Measurements from ENCODE around the gene PRKCH. TPM values are rescaled to one million over a fixed set of nuclear protein-coding genes. Genes with fewer than 3 reads are reported as not detected.
A peak's percentile ranks its signal among the peaks of the same experiment; 100 is the strongest.

Gene PRKCH
- polyA plus RNA-seq, 3 donors: 3.6 to 6.2 (median 5.4) TPM

- H3K36me3 ChIP-seq (replicated peaks in 1 of 2; ENCODE audit: control insufficient read depth in 1 of 2, insufficient read depth in 2 of 2, low read length in 2 of 2): no peaks in the 10 kb centered on the region
- TF ChIP-seq CTCF (IDR thresholded peaks at IDR 0.05): no peak
- peaks cover 0 to 6% (median 2%) of the 10 kb centered on the region in 7 donors for H3K9me3 Mint-ChIP-seq
- H3K27me3 ChIP-seq (ENCODE audit: control insufficient read depth in 2 of 2, insufficient read depth in 2 of 2, low read length in 2 of 2): no peaks in the 10 kb centered on the region
- peaks cover 39% of the 10 kb centered on the region for H3K4me1 Mint-ChIP-seq
- no peak overlapping the region for H3K4me3 ChIP-seq (replicated peaks in 1 of 3; ENCODE audit: low read depth in 2 of 3, low read length in 3 of 3)
- H3K4me1 ChIP-seq (ENCODE audit: control insufficient read depth in 1 of 2, insufficient read depth in 2 of 2, low read length in 2 of 2): peaks cover 21 to 29% of the 10 kb centered on the region in 2 donors
- intact Hi-C loops (cut with micrococcal nuclease): loop anchor here (2.0 to 10.0 kb wide), 5 partner anchors 21 to 487 kb away; no protein-coding TSS in a partner anchor
- H2AFZ ChIP-seq (ENCODE audit: insufficient read depth, low read depth, low read length, poor library complexity, severe bottlenecking): no peak overlapping the region
- no peak overlapping the region for H3K9ac ChIP-seq (ENCODE audit: insufficient read depth, low read length, poor library complexity, severe bottlenecking)
- H3K27me3 Mint-ChIP-seq (ENCODE audit: low read depth in 3 of 3): peaks cover 0 to 6% (median 2%) of the 10 kb centered on the region in 3 donors
- WGBS (ENCODE audit: insufficient coverage): no CpG with 5 or more reads among the region's 2 CpGs
- H3K27ac Mint-ChIP-seq: peak overlapping the region in 6 of 7 donors; percentile 41 to 88 (median 77)
- H3K79me2 ChIP-seq (ENCODE audit: insufficient read depth, low read length): no peaks in the 10 kb centered on the region
- no peak overlapping the region for H3K4me3 Mint-ChIP-seq
- peaks cover 0 to 10% of the 10 kb centered on the region in 2 donors for H3K36me3 Mint-ChIP-seq
- peaks cover 0 to 6% of the 10 kb centered on the region in 2 donors for H3K9me3 ChIP-seq (replicated peaks in 1 of 2; ENCODE audit: control insufficient read depth in 1 of 2, insufficient read depth in 1 of 2, low read length in 2 of 2)
- H3K27ac ChIP-seq (ENCODE audit: low read depth in 1 of 2, low read length in 2 of 2): no peak overlapping the region
- peak; percentile 64 to 79 (median 73) for DNase-seq
- no peak overlapping the region for H3K4me2 ChIP-seq (replicated peaks; ENCODE audit: extremely low read depth, low read length, poor library complexity, severe bottlenecking)
- H4K20me1 ChIP-seq (ENCODE audit: insufficient read depth, low read length): no peaks in the 10 kb centered on the region
Measured at GRCh38 chr14:61591862-61592261, 270.5 kb downstream of the PRKCH start.

- intact Hi-C loops (cut with micrococcal nuclease): loop anchor here (2.0 to 10.0 kb wide), 5 partner anchors 23 to 489 kb away; no protein-coding TSS in a partner anchor
- H3K9me3 Mint-ChIP-seq: peaks cover 0 to 6% (median 2%) of the 10 kb centered on the region in 7 donors
- H3K4me1 Mint-ChIP-seq: peaks cover 39% of the 10 kb centered on the region
- H3K27ac Mint-ChIP-seq: peak overlapping the region in 2 of 7 donors; percentile 84 to 96
- WGBS (ENCODE audit: insufficient coverage): no CpG with 5 or more reads among the region's 3 CpGs
- DNase-seq: no peak
- Histone ChIP-seq H3K4me3 (replicated peaks in 1 of 3; ENCODE audit: low read depth in 2 of 3, low read length in 3 of 3) (no peak overlapping the region), H3K27ac (ENCODE audit: low read depth in 1 of 2, low read length in 2 of 2) (no peak overlapping the region), H3K27me3 (ENCODE audit: control insufficient read depth in 2 of 2, insufficient read depth in 2 of 2, low read length in 2 of 2) (no peaks in the 10 kb centered on the region), H4K20me1 (ENCODE audit: insufficient read depth, low read length) (no peaks in the 10 kb centered on the region), H3K79me2 (ENCODE audit: insufficient read depth, low read length) (no peaks in the 10 kb centered on the region), H3K4me2 (replicated peaks; ENCODE audit: extremely low read depth, low read length, poor library complexity, severe bottlenecking) (no peak overlapping the region), H3K36me3 (replicated peaks in 1 of 2; ENCODE audit: control insufficient read depth in 1 of 2, insufficient read depth in 2 of 2, low read length in 2 of 2) (no peaks in the 10 kb centered on the region), H3K9me3 (replicated peaks in 1 of 2; ENCODE audit: control insufficient read depth in 1 of 2, insufficient read depth in 1 of 2, low read length in 2 of 2) (peaks cover 0 to 6% of the 10 kb centered on the region in 2 donors), H3K9ac (ENCODE audit: insufficient read depth, low read length, poor library complexity, severe bottlenecking) (no peak overlapping the region), H2AFZ (ENCODE audit: insufficient read depth, low read depth, low read length, poor library complexity, severe bottlenecking) (no peak overlapping the region), H3K4me1 (ENCODE audit: control insufficient read depth in 1 of 2, insufficient read depth in 2 of 2, low read length in 2 of 2) (peaks cover 21 to 29% of the 10 kb centered on the region in 2 donors)
- H3K4me3 Mint-ChIP-seq: no peak overlapping the region
- no peak for TF ChIP-seq CTCF (IDR thresholded peaks at IDR 0.05)
- H3K36me3 Mint-ChIP-seq: peaks cover 0 to 10% of the 10 kb centered on the region in 2 donors
- H3K27me3 Mint-ChIP-seq (ENCODE audit: low read depth in 3 of 3): peaks cover 0 to 3% (median 2%) of the 10 kb centered on the region in 3 donors
Measured at GRCh38 chr14:61593330-61593729, 272.0 kb downstream of the PRKCH start.

Data from CD14-positive monocyte (primary cell).